Endothelial cell of umbilical vein (primary cell): Measurements from ENCODE around the gene TCF25. TPM values are rescaled to one million over a fixed set of nuclear protein-coding genes. Genes with fewer than 3 reads are reported as not detected.

Experiments used
- BruUV-seq: library from RNA; stranded (reverse); fragments of 400-500 nt; replicated peaks from 2 replicates; lab custom pipeline; 2021; lab: Mats Ljungman, UMichigan
- CTCF ChIA-PET: fragments of 300-600, 350-600 bp; sonication (Branson Sonifier 250); formaldehyde crosslinking; loops from one replicate; lab custom pipeline; 2021; ENCODE audit warnings: antibody characterized with exemption, inconsistent platforms; lab: Charles Lee
- POLR2A ChIA-PET: fragments of 300-600, 350-600 bp; sonication (Branson Sonifier 250); formaldehyde crosslinking; loops from one replicate; lab custom pipeline; 2021; ENCODE audit warnings: antibody characterized with exemption, inconsistent platforms; lab: Charles Lee
- DNase-seq: peaks from one replicate; pipeline ENCODE4 v3.0.0-alpha.2; 2011; ENCODE audit warnings: low read depth, low spot score
- FAIRE-seq: peaks from 2 replicates; lab custom pipeline; 2011; peaks lifted over from hg19 to GRCh38; lab: Jason Lieb, UNC
- H2AFZ ChIP-seq: 2 replicates; pipeline ENCODE4 v1.6.0; 2012; ENCODE audit warnings: low read depth, low read length, control low read depth, inconsistent platforms
- H3K27ac ChIP-seq: 2 replicates; pipeline ENCODE4 v1.5.1; 2011; ENCODE audit warnings: low read depth, mild to moderate bottlenecking, control low read depth, low read length, moderate library complexity; ENCODE audit not compliant: insufficient read depth
- H3K27me3 ChIP-seq, 2 experiments: 2 replicates each; pipeline versions ENCODE4 v1.6.0 to v1.6.1; 2011; ENCODE audit warnings: low read length in 2 of 2, mixed read lengths in 1 of 2; ENCODE audit not compliant: control insufficient read depth in 2 of 2, insufficient read depth in 2 of 2
- H3K36me3 ChIP-seq, 2 experiments: 2 replicates in 1 of 2; 3 replicates in 1 of 2; pipeline ENCODE4 v1.5.1; 2011; ENCODE audit warnings: low read length in 2 of 2, mild to moderate bottlenecking in 1 of 2, moderate library complexity in 1 of 2; ENCODE audit not compliant: control insufficient read depth in 2 of 2, insufficient read depth in 2 of 2; ENCODE audit errors: extremely low read depth in 1 of 2
- H3K4me1 ChIP-seq: 3 replicates; pipeline ENCODE4 v1.5.1; 2011; ENCODE audit warnings: mild to moderate bottlenecking, low read length; ENCODE audit not compliant: control insufficient read depth, insufficient read depth; ENCODE audit errors: extremely low read depth
- H3K4me2 ChIP-seq: 2 replicates; pipeline ENCODE4 v1.6.1; 2011; ENCODE audit warnings: low read length, control low read depth, mixed read lengths; ENCODE audit not compliant: insufficient read depth
- H3K4me3 ChIP-seq, 3 experiments: fragments of 200-600 bp in 1 of 3; sonication (generic), shearing (Covaris generic) in 1 of 3; replicated peaks in 1 of 3; 2 replicates each; pipeline ENCODE4 v1.5.1; 2011 to 2016; ENCODE audit warnings: control low read depth in 3 of 3, low read length in 3 of 3, mild to moderate bottlenecking in 2 of 3, inconsistent platforms in 1 of 3, low read depth in 1 of 3, moderate library complexity in 1 of 3; ENCODE audit not compliant: insufficient read depth in 1 of 3
- H3K79me2 ChIP-seq: 2 replicates; pipeline ENCODE4 v1.6.0; 2012; ENCODE audit warnings: low read length, inconsistent platforms; ENCODE audit not compliant: control insufficient read depth, insufficient read depth
- H3K9ac ChIP-seq: replicated peaks from 2 replicates; pipeline ENCODE3; 2011; ENCODE audit warnings: low read length, control low read depth; ENCODE audit not compliant: insufficient read depth; ENCODE audit errors: extremely low read depth
- H3K9me1 ChIP-seq: replicated peaks from 3 replicates; pipeline ENCODE4 v1.6.0; 2011; ENCODE audit warnings: mild to moderate bottlenecking, low read length; ENCODE audit not compliant: control insufficient read depth, insufficient read depth; ENCODE audit errors: extremely low read depth
- H3K9me3 ChIP-seq: replicated peaks from 2 replicates; pipeline ENCODE4 v1.5.1; 2012; ENCODE audit warnings: low read length, inconsistent platforms; ENCODE audit not compliant: control insufficient read depth, insufficient read depth
- H4K20me1 ChIP-seq: replicated peaks from 2 replicates; pipeline ENCODE3; 2011; ENCODE audit warnings: mild to moderate bottlenecking, low read length; ENCODE audit not compliant: control insufficient read depth, insufficient read depth; ENCODE audit errors: extremely low read depth
- CTCF ChIP-seq, 2 donors: IDR thresholded peaks; 1 replicate in 1 of 2; 2 replicates in 1 of 2; pipeline ENCODE4 v1.5.1; 2011; ENCODE audit warnings: low read length in 2 of 2, mild to moderate bottlenecking in 2 of 2, moderate library complexity in 2 of 2, control low read depth in 1 of 2, inconsistent platforms in 1 of 2, low read depth in 1 of 2; ENCODE audit not compliant: insufficient read depth in 1 of 2; ENCODE audit errors: extremely low read depth in 1 of 2
- EZH2 ChIP-seq: IDR thresholded peaks from 2 replicates; pipeline ENCODE4 v1.6.1; 2012; ENCODE audit warnings: borderline replicate concordance, low read depth, mild to moderate bottlenecking, moderate library complexity, low read length, inconsistent platforms; ENCODE audit not compliant: severe bottlenecking
- FOS ChIP-seq: IDR thresholded peaks from 2 replicates; pipeline ENCODE4 v1.6.1; 2011; ENCODE audit warnings: mild to moderate bottlenecking, low read length, moderate library complexity, borderline replicate concordance; ENCODE audit not compliant: insufficient read depth
- JUN ChIP-seq: IDR thresholded peaks from 2 replicates; pipeline ENCODE4 v1.6.1; 2011; ENCODE audit warnings: borderline replicate concordance, low read depth; ENCODE audit not compliant: insufficient read length, insufficient read depth
- MAX ChIP-seq: IDR thresholded peaks from 2 replicates; pipeline ENCODE4 v1.6.1; 2011; ENCODE audit not compliant: insufficient read depth, insufficient read length
- POLR2A ChIP-seq: IDR thresholded peaks from 2 replicates; pipeline ENCODE4 v1.6.1; 2012; ENCODE audit warnings: low read depth, mild to moderate bottlenecking, control low read depth, low read length
- POLR2AphosphoS5 ChIP-seq: IDR thresholded peaks from 2 replicates; pipeline ENCODE4 v1.6.1; 2012; ENCODE audit warnings: low read depth, mild to moderate bottlenecking, control low read depth, low read length, moderate library complexity; ENCODE audit not compliant: insufficient read depth
- dilution Hi-C: fragments of 300-500 bp; cut with MboI; formaldehyde crosslinking; loops from one replicate; pipeline ENCODE4 v1.15.0; 2019; ENCODE audit warnings: low sequenced_read_pairs; ENCODE audit not compliant: extremely low pct_ligation_motif_present
- intact Hi-C: fragments of 100-400 bp; cut with micrococcal nuclease; formaldehyde crosslinking; loops from one replicate; pipeline ENCODE4 v1.10.0; 2022
- polyA plus RNA-seq, 4 experiments: library from polyadenylated mRNA; depleted of rRNA in 3 of 4; stranded (reverse) in 3 of 4; unstranded in 1 of 4; fragments of >200 nt; gene quantifications; 2 replicates each; pipeline versions ENCODE4 v1.2.1 to v1.2.3, GENCODE V29; 2011 to 2012; ENCODE audit warnings: missing spikeins in 1 of 4
- total RNA-seq: library from RNA; stranded (reverse); gene quantifications from 2 replicates; pipeline ENCODE4 v1.2.3, GENCODE V29; 2021

The TCF25 gene
- total and polyA plus RNA-seq, 2 donors (not counting 3 experiments of a cell fraction or from before 2014, with no cell fraction given), result 193 to 234 TPM

- no peak overlapping the region for H3K4me3 ChIP-seq
- FAIRE-seq (peak; percentile 55), DNase-seq (peak; percentile 57)
Observed at GRCh38 chr16:89860747-89861304, 12.6 kb upstream of the TCF25 start.

More at GRCh38 chr16:89860747-89861304, 12.6 kb upstream of the TCF25 start:
- no peak overlapping the region for H3K4me2 ChIP-seq
- TF ChIP-seq JUN (no peak), POLR2AphosphoS5 (peak; percentile 35), EZH2 (no peak), FOS (no peak), CTCF (IDR thresholded peaks at IDR 0.05; ENCODE audit: extremely low read depth in 1 of 2, insufficient read depth in 1 of 2, low read depth in 1 of 2, low read length in 2 of 2) (peak; percentile 94 to 99), MAX (no peak), POLR2A (no peak)
- H4K20me1 ChIP-seq, result no peaks in the 10 kb centered on the region
- no peaks in the 10 kb centered on the region for H3K9me1 ChIP-seq
- peaks cover 16% of the 10 kb centered on the region for H3K4me1 ChIP-seq
- H3K27me3 ChIP-seq, result no peaks in the 10 kb centered on the region
- no peaks in the 10 kb centered on the region for H3K79me2 ChIP-seq
- intact Hi-C loops, result loop anchor here (1.0 to 5.0 kb wide), 6 partner anchors 45 to 160 kb away; partner anchors contain the start of genes FANCA, SPATA2L, VPS9D1 and ZNF276
- H3K9ac ChIP-seq, result no peak overlapping the region
- BruUV-seq, result no TSS peak
- H3K9me3 ChIP-seq, result no peaks in the 10 kb centered on the region
- ChIA-PET POLR2A (interaction anchor here (0.8 kb wide), 1 partner anchor 13 kb away, joined by 3 read pairs; the partner anchor contains the start of gene TCF25), CTCF (interaction anchor here (0.6 to 3.8 kb wide), 37 partner anchors 9 to 285 kb away, joined by 3 to 90 read pairs (median 4); partner anchors contain the start of genes CDK10, CPNE7, FANCA and SPATA2L)
- no peak overlapping the region for H3K27ac ChIP-seq
- H3K36me3 ChIP-seq, result no peaks in the 10 kb centered on the region
- dilution Hi-C loops, result no loop called here
- no peak overlapping the region for H2AFZ ChIP-seq
